Left ventricle myocardium inferior (tissue), 1 donor: ENCODE data around the gene TTLL12. TPM values are rescaled to one million over a fixed set of nuclear protein-coding genes. Genes with fewer than 3 reads are reported as not detected.

Experiments used
- DNase-seq: peaks from one replicate; pipeline ENCODE4 v3.0.0-alpha.2; 2020
- H3K27ac ChIP-seq: fragments of 200-600 bp; replicated peaks from 2 replicates; pipeline ENCODE4 v1.8.0; 2021
- H3K27me3 ChIP-seq: fragments of 200-600 bp; 2 replicates; pipeline ENCODE4 v1.8.0; 2021; ENCODE audit warnings: low read depth
- H3K36me3 ChIP-seq: fragments of 200-600 bp; 2 replicates; pipeline ENCODE4 v1.8.0; 2021
- H3K4me1 ChIP-seq: fragments of 200-600 bp; 2 replicates; pipeline ENCODE4 v1.8.0; 2021
- H3K4me3 ChIP-seq: fragments of 200-600 bp; 2 replicates; pipeline ENCODE4 v1.8.0; 2021; ENCODE audit warnings: mild to moderate bottlenecking, moderate library complexity
- H3K9me3 ChIP-seq: fragments of 200-600 bp; replicated peaks from 2 replicates; pipeline ENCODE4 v1.8.0; 2021
- CTCF ChIP-seq: fragments of 200-600 bp; IDR thresholded peaks from 2 replicates; pipeline ENCODE4 v1.8.0; 2021; ENCODE audit warnings: antibody characterized with exemption, mild to moderate bottlenecking, borderline replicate concordance
- intact Hi-C: fragments of 100-400 bp; cut with micrococcal nuclease; formaldehyde crosslinking; loops from one replicate; pipeline ENCODE4 v1.11.0; 2022
- total RNA-seq: library from RNA; stranded (reverse); fragmentation: NEBNext Ultra II Directional; extraction: Animal tissue kit (Norgen Biotek cat#: 25700); gene quantifications from one replicate; pipeline ENCODE4 v1.2.1, GENCODE V29; 2021
- donor health status: DM: no; HTN: yes; CAD: no; lungs with severe emphysema.

TTLL12 gene
- total RNA-seq, 1 donor from 2014 or later: 12.6 TPM

- Histone ChIP-seq H3K27me3 (no peaks in the 10 kb centered on the region), H3K4me3 (no peak overlapping the region), H3K36me3 (peaks cover 53% of the 10 kb centered on the region), H3K27ac (no peak overlapping the region), H3K9me3 (no peaks in the 10 kb centered on the region), H3K4me1 (peaks cover 31% of the 10 kb centered on the region)
- intact Hi-C loops: no loop called here
- no peak for DNase-seq
- no peak for TF ChIP-seq CTCF
Observed at GRCh38 chr22:43133401-43133800, 53.5 kb downstream of the TTLL12 start.

GRCh38 chr22:43131773-43132501 is 55.0 kb downstream of the TTLL12 start:
- H3K4me1 ChIP-seq: peaks cover 27% of the 10 kb centered on the region
- no peak for TF ChIP-seq CTCF
- peak overlapping the region; percentile 40 for H3K27ac ChIP-seq
- no peaks in the 10 kb centered on the region for H3K9me3 ChIP-seq
- peaks cover 40% of the 10 kb centered on the region for H3K36me3 ChIP-seq
- no peak for DNase-seq
- intact Hi-C loops: no loop called here
- H3K27me3 ChIP-seq: no peaks in the 10 kb centered on the region
- H3K4me3 ChIP-seq: no peak overlapping the region

GRCh38 chr22:43129426-43130425 is 57.2 kb downstream of the TTLL12 start:
- intact Hi-C loops: no loop called here
- H3K36me3 ChIP-seq: peaks cover 26% of the 10 kb centered on the region

GRCh38 chr22:43128928-43129424 is 58.0 kb downstream of the TTLL12 start:
- H3K36me3 ChIP-seq: peaks cover 19% of the 10 kb centered on the region
- H3K27me3 ChIP-seq: no peaks in the 10 kb centered on the region
- DNase-seq: no peak
- no peaks in the 10 kb centered on the region for H3K9me3 ChIP-seq
- no peak overlapping the region for H3K4me3 ChIP-seq
- intact Hi-C loops: no loop called here
- TF ChIP-seq CTCF: no peak
- no peak overlapping the region for H3K27ac ChIP-seq
- peaks cover 16% of the 10 kb centered on the region for H3K4me1 ChIP-seq

More at GRCh38 chr22:43129426-43130425, 57.2 kb downstream of the TTLL12 start:
- no peak for DNase-seq
- no peak overlapping the region for H3K4me3 ChIP-seq
- TF ChIP-seq CTCF: no peak
- H3K9me3 ChIP-seq: no peaks in the 10 kb centered on the region
- no peak overlapping the region for H3K27ac ChIP-seq
- no peaks in the 10 kb centered on the region for H3K27me3 ChIP-seq
- H3K4me1 ChIP-seq: peaks cover 16% of the 10 kb centered on the region

- intact Hi-C loops: no loop called here
- peaks cover 13% of the 10 kb centered on the region for H3K36me3 ChIP-seq
- DNase-seq: no peak
- no peaks in the 10 kb centered on the region for H3K9me3 ChIP-seq
- no peak for TF ChIP-seq CTCF
- H3K4me1 ChIP-seq: peaks cover 16% of the 10 kb centered on the region
- H3K4me3 ChIP-seq: no peak overlapping the region
- no peaks in the 10 kb centered on the region for H3K27me3 ChIP-seq
- H3K27ac ChIP-seq: no peak overlapping the region
Observed at GRCh38 chr22:43128116-43128515, 58.8 kb downstream of the TTLL12 start.
